Transverse colon (tissue), 4 donors: Measurements from ENCODE around the gene PIAS4. TPM values are rescaled to one million over a fixed set of nuclear protein-coding genes. Genes with fewer than 3 reads are reported as not detected.
A peak's percentile ranks its signal among the peaks of the same experiment; 100 is the strongest.

Experiments
- DNase-seq: peaks from one replicate; pipeline ENCODE4 v3.0.0-alpha.2; 2019
- H3K27ac ChIP-seq, 4 donors: fragments of 200-600 bp; sonication (generic); 2 replicates each; pipeline ENCODE4 v1.5.1; 2016 to 2018; ENCODE audit warnings: inconsistent platforms in 4 of 4
- H3K27me3 ChIP-seq: fragments of 200-600 bp; sonication (generic); 2 replicates; pipeline ENCODE4 v1.5.1; 2017; ENCODE audit warnings: inconsistent platforms
- H3K36me3 ChIP-seq, 4 donors: fragments of 200-600 bp; sonication (generic); 2 replicates each; pipeline ENCODE4 v1.5.1; 2017 to 2019; ENCODE audit warnings: inconsistent platforms in 4 of 4
- H3K4me1 ChIP-seq, 4 donors: fragments of 200-600 bp; sonication (generic); 2 replicates each; pipeline ENCODE4 v1.5.1; 2017 to 2020; ENCODE audit warnings: inconsistent platforms in 4 of 4
- H3K4me3 ChIP-seq, 4 donors: fragments of 200-600 bp; sonication (generic); 1 replicate in 1 of 4; 2 replicates in 3 of 4; pipeline versions ENCODE4 v1.5.1 to v1.6.1; 2017 to 2019; ENCODE audit warnings: inconsistent platforms in 4 of 4
- H3K9me3 ChIP-seq, 2 donors: fragments of 200-600 bp; sonication (generic); 2 replicates each; pipeline ENCODE4 v1.5.1; 2017 to 2019; ENCODE audit warnings: inconsistent platforms in 2 of 2
- EP300 ChIP-seq: sonication (generic); formaldehyde crosslinking; IDR thresholded peaks from one replicate; pipeline ENCODE4 v1.6.1; 2017; ENCODE audit warnings: antibody characterized with exemption, low read depth
- POLR2A ChIP-seq: fragments of 450-650 bp; IDR thresholded peaks from one replicate; pipeline ENCODE4 v1.6.1; 2016; ENCODE audit warnings: antibody characterized with exemption, mild to moderate bottlenecking, moderate library complexity
- POLR2AphosphoS5 ChIP-seq, 3 donors: sonication (generic); formaldehyde crosslinking; IDR thresholded peaks; one replicate each; pipeline ENCODE4 v1.6.1; 2016; ENCODE audit warnings: antibody characterized with exemption in 3 of 3
- WGBS, 2 donors: methylation state at CpG; one replicate each; pipeline ENCODE4 v1.1.5; 2018; ENCODE audit warnings: low coverage in 1 of 2; 5-methylcytosine and 5-hydroxymethylcytosine counted together
- in situ Hi-C, 4 donors: fragments of 200-750 bp; cut with MboI; loops; one replicate each; pipeline versions ENCODE4 v1.15.0 to v1.15.1; 2017; ENCODE audit warnings: low sequenced_read_pairs in 3 of 4, low pct_ligation_motif_present in 1 of 4, low pct_unique_long_range_greater_than_20kb in 1 of 4
- intact Hi-C: fragments of 100-400 bp; cut with DNase I; formaldehyde crosslinking; loops from one replicate; pipeline ENCODE4 v1.15.1; 2023; ENCODE audit warnings: low total_unique reads
- total RNA-seq, 4 donors: library from RNA; depleted of rRNA; stranded (reverse); fragments of >200 nt; gene quantifications; one replicate each; pipeline ENCODE4 v1.1.0, GENCODE V29; 2016
- TF ChIP-seq, protein P1 (sequence below), 5 experiments: fragments of 200-600 bp in 3 of 5; fragments of 450-650 bp in 2 of 5; sonication (generic) in 3 of 5; IDR thresholded peaks; 1 replicate in 2 of 5; 2 replicates in 3 of 5; pipeline ENCODE4 v1.5.1; 2016 to 2017; ENCODE audit warnings: antibody characterized with exemption in 5 of 5, inconsistent platforms in 3 of 5, mild to moderate bottlenecking in 2 of 5, moderate library complexity in 1 of 5

PIAS4 gene
- total RNA-seq, 4 donors from 2014 or later: 15.5 to 110 (median 23.0) TPM

DNA sequence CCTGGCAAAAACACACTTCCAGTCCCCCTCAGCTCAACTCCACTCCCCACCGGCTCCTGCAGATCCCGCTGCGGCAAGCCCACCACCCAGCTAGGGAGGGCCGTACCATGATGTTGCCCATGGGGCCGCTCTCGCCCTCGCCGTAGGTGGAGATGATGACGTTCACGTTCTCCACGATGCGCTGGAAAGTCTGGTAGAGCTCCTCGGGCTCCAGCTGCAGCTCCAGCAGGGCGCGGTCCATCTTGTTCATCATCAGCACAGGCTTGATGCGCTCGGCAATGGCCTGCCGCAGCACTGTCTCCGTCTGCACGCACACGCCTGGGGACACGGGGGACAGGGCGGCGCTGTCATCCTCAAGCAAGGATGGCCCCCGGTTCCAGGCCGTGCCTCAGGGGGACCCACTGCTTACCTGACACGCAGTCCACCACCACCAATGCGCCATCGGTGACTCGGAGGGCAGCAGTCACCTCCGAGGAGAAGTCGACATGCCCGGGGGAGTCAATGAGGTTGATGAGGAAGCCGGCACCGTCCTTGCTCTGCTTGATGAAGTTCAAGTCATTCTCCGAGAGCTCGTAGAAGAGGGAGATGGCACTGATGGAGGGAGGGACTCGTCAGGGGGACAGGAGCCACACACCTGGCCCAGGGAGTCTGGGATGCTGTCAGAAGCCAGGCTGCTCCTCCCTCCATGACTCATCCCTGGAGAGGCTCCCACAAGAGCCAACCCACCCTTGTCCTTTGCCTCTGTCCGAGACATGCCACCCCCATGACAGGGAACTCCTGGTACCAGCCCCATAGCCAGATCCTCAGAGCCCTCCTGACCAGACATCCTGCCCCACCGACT is 24.6 kb upstream of the PIAS4 start:
- H3K4me3 ChIP-seq: peak overlapping the region in 1 of 4 donors; percentile 81
- peaks cover 18 to 42% (median 34%) of the 10 kb centered on the region in 4 donors for H3K4me1 ChIP-seq
- peak overlapping the region; percentile 91 to 94 (median 94) for H3K27ac ChIP-seq
- in situ Hi-C loops: loop anchor here in 2 of 4 donors (10.0 to 25.0 kb wide), 2 partner anchors 154 to 202 kb away; partner anchors contain the start of genes ANKRD24 (in 2 of the 2) and SIRT6 (in 2 of the 2)
- H3K27me3 ChIP-seq: no peaks in the 10 kb centered on the region
- H3K36me3 ChIP-seq: peaks cover 0 to 61% (median 29%) of the 10 kb centered on the region in 4 donors
- intact Hi-C loops: no loop called here
- no peaks in the 10 kb centered on the region for H3K9me3 ChIP-seq
- no peak for DNase-seq
- WGBS, 2 donors: 89% methylated on average over 40 of the region's 40 CpGs; no CpG with 5 or more reads in 1 of the 2 donors
- TF ChIP-seq POLR2AphosphoS5 (IDR thresholded peaks at IDR 0.05) (peak in 1 of 3 donors; percentile 47), EP300 (no peak)

DNA sequence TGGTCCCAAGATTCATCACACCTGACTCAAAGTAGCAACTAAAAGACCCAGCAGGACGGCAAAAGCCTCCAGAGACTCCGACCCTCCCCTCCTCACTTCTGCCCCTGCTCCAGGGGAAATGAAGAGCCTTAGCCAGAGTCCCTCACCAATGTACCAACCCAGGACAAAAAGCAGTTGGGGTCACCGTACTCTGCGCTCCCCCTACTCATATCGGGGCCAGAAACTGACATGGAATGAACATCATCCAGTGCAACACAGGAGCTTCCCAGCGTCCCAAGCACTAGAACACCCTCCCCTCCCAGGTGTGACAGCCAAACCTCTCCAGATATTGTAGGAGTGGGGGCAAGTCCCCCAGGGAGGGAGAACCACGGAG is 24.0 kb upstream of the PIAS4 start:
- Histone ChIP-seq H3K9me3 (no peaks in the 10 kb centered on the region), H3K4me3 (peak overlapping the region in 1 of 4 donors; percentile 81), H3K27me3 (no peaks in the 10 kb centered on the region), H3K27ac (peak overlapping the region; percentile 91 to 94 (median 94)), H3K4me1 (peaks cover 22 to 45% (median 37%) of the 10 kb centered on the region in 4 donors), H3K36me3 (peaks cover 0 to 55% (median 25%) of the 10 kb centered on the region in 4 donors)
- intact Hi-C loops (no loop called here), in situ Hi-C loops (loop anchor here in 2 of 4 donors (10.0 to 25.0 kb wide), 2 partner anchors 154 to 201 kb away; partner anchors contain the start of genes ANKRD24 (in 2 of the 2) and SIRT6 (in 2 of the 2))
- no peak for DNase-seq
- TF ChIP-seq POLR2AphosphoS5 (IDR thresholded peaks at IDR 0.05): no peak
- TF ChIP-seq POLR2A: no peak
- TF ChIP-seq, protein P1, sequence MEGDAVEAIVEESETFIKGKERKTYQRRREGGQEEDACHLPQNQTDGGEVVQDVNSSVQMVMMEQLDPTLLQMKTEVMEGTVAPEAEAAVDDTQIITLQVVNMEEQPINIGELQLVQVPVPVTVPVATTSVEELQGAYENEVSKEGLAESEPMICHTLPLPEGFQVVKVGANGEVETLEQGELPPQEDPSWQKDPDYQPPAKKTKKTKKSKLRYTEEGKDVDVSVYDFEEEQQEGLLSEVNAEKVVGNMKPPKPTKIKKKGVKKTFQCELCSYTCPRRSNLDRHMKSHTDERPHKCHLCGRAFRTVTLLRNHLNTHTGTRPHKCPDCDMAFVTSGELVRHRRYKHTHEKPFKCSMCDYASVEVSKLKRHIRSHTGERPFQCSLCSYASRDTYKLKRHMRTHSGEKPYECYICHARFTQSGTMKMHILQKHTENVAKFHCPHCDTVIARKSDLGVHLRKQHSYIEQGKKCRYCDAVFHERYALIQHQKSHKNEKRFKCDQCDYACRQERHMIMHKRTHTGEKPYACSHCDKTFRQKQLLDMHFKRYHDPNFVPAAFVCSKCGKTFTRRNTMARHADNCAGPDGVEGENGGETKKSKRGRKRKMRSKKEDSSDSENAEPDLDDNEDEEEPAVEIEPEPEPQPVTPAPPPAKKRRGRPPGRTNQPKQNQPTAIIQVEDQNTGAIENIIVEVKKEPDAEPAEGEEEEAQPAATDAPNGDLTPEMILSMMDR (IDR thresholded peaks at IDR 0.05): no peak
- no peak for TF ChIP-seq EP300
- WGBS, 2 donors: 40 to 64% methylated on average over 1 to 7 of the region's 7 CpGs

DNA sequence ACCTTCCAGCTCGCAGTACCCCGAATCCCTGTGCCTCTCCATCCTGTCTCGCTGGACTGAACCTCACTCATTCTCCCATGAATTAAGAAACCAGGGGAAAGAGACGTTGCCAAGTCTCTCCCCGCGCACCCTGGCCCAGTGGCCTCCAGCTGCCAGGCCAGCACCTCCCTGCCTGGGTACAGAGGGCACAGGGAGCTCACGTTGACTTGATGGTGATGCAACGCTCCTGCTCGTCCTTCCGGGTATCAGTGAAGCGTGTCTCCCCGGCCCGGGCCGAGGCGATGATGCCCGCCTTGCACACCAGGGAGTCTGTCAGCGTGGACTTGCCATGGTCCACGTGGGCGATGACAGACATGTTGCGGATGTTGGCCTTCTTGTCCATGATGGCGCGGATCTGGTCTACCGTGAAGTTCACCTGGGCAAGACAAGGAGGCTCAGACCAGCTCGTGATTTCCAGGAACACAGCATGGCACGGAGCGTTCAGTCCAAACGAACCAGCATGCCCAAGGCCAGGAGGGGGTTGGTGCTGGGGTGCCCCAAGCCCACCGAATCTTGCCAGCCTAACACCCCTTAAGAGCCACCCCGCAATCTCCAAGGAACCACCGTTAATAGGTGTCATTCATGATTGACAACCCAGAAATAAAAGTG is 23.5 kb upstream of the PIAS4 start:
- H3K27me3 ChIP-seq: no peaks in the 10 kb centered on the region
- peak; percentile 70 for DNase-seq
- intact Hi-C loops (no loop called here), in situ Hi-C loops (loop anchor here in 2 of 4 donors (10.0 to 25.0 kb wide), 2 partner anchors 153 to 201 kb away; partner anchors contain the start of genes ANKRD24 (in 2 of the 2) and SIRT6 (in 2 of the 2))
- no peaks in the 10 kb centered on the region for H3K9me3 ChIP-seq
- peak overlapping the region; percentile 74 to 82 (median 81) for H3K4me3 ChIP-seq
- WGBS, 2 donors: 20 to 61% methylated on average over 3 to 27 of the region's 30 CpGs
- no peak for TF ChIP-seq EP300
- TF ChIP-seq POLR2AphosphoS5 (IDR thresholded peaks at IDR 0.05): peak; percentile 46 to 71 (median 70)
- TF ChIP-seq, protein P1 (IDR thresholded peaks at IDR 0.05): no peak
- TF ChIP-seq POLR2A: no peak
- H3K4me1 ChIP-seq: peaks cover 22 to 45% (median 37%) of the 10 kb centered on the region in 4 donors
- peaks cover 0 to 50% (median 23%) of the 10 kb centered on the region in 4 donors for H3K36me3 ChIP-seq
- H3K27ac ChIP-seq: peak overlapping the region; percentile 91 to 94 (median 94)

DNA sequence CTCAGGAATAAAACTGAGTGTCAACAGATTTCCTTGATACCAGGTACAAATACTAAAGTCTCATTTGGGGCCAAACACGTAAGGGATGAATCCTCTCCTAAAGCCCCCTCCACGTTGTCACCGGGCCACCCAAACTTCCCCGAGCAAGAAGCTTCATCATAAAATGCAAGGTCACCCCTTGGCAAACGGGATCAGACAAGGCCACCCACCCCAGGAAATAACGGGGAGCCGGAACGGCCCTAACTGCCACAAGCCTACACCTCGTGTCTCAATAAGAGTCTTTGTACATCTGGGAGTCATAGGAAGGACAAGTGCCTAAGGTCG is 23.0 kb upstream of the PIAS4 start:
- intact Hi-C loops (no loop called here), in situ Hi-C loops (loop anchor here in 2 of 4 donors (10.0 to 25.0 kb wide), 2 partner anchors 153 to 200 kb away; partner anchors contain the start of genes ANKRD24 (in 2 of the 2) and SIRT6 (in 2 of the 2))
- peak overlapping the region; percentile 74 to 82 (median 81) for H3K4me3 ChIP-seq
- peaks cover 22 to 45% (median 37%) of the 10 kb centered on the region in 4 donors for H3K4me1 ChIP-seq
- TF ChIP-seq EP300 (no peak), POLR2AphosphoS5 (IDR thresholded peaks at IDR 0.05) (no peak), POLR2A (no peak)
- TF ChIP-seq, protein P1 (IDR thresholded peaks at IDR 0.05): no peak
- WGBS, 2 donors: 0 to 1% methylated on average over 4 to 9 of the region's 10 CpGs
- no peak for DNase-seq
- H3K9me3 ChIP-seq: no peaks in the 10 kb centered on the region
- peaks cover 0 to 45% (median 20%) of the 10 kb centered on the region in 4 donors for H3K36me3 ChIP-seq
- H3K27ac ChIP-seq: peak overlapping the region; percentile 91 to 94 (median 94)
- H3K27me3 ChIP-seq: no peaks in the 10 kb centered on the region
